K562 (cell line): ENCODE data around the gene NUDT22. TPM values are rescaled to one million over a fixed set of nuclear protein-coding genes. Genes with fewer than 3 reads are reported as not detected.
A peak's percentile ranks its signal among the peaks of the same experiment; 100 is the strongest.

ENCODE experiments used
- CHCHD3 ChIP-seq: fragments of 250-450 bp; sonication (Bioruptor Pico); IDR thresholded peaks from 2 replicates; pipeline ENCODE4 v2.1.2; 2022; ENCODE audit warnings: mild to moderate bottlenecking
- CREB5 ChIP-seq: fragments of 250-450 bp; sonication (Bioruptor Pico); IDR thresholded peaks from 2 replicates; pipeline ENCODE4 v1.5.0; 2020; ENCODE audit warnings: mild to moderate bottlenecking
- E2F4 ChIP-seq: sonication (generic); formaldehyde crosslinking; IDR thresholded peaks from 2 replicates; pipeline ENCODE4 v1.8.0; 2022; ENCODE audit warnings: mild to moderate bottlenecking, low read depth, missing genetic modification reagents
- GABPA ChIP-seq: fragments of 200-800 bp; sonication (Bioruptor generic); conservative IDR thresholded peaks from 2 replicates; pipeline ENCODE4 v1.6.1; 2016; ENCODE audit warnings: low read depth, missing genetic modification characterization, missing compliant biosample characterization
- GTF2B ChIP-seq: IDR thresholded peaks from 2 replicates; pipeline ENCODE4 v1.6.1; 2011; ENCODE audit not compliant: insufficient read length; ENCODE audit errors: extremely low read depth
- GTF2E2 ChIP-seq: fragments of 200-800 bp; sonication (Bioruptor generic); IDR thresholded peaks from 2 replicates; pipeline ENCODE4 v1.6.1; 2016; ENCODE audit warnings: missing genetic modification characterization, missing compliant biosample characterization
- HDAC1 ChIP-seq, 2 experiments: fragments of 450-650 bp; IDR thresholded peaks; 2 replicates each; pipeline ENCODE4 v1.6.1; 2016 to 2017; ENCODE audit warnings: inconsistent platforms in 1 of 2, mild to moderate bottlenecking in 1 of 2, moderate library complexity in 1 of 2
- IRF9 ChIP-seq: fragments of 450-650 bp; IDR thresholded peaks from 2 replicates; pipeline ENCODE4 v1.6.1; 2016; ENCODE audit warnings: missing biosample characterization, missing genetic modification characterization
- KDM1A ChIP-seq, 2 experiments: fragments of 450-650 bp; IDR thresholded peaks; 2 replicates each; pipeline ENCODE4 v1.6.1; 2016; ENCODE audit warnings: mild to moderate bottlenecking in 2 of 2
- OTX1 ChIP-seq: fragments of 450-650 bp; formaldehyde crosslinking; IDR thresholded peaks from 2 replicates; pipeline ENCODE4 v1.4.0; 2022; ENCODE audit warnings: mild to moderate bottlenecking
- POLR3A ChIP-seq: IDR thresholded peaks from 2 replicates; pipeline ENCODE4 v1.6.1; 2011; ENCODE audit warnings: borderline replicate concordance, mild to moderate bottlenecking, moderate library complexity; ENCODE audit not compliant: insufficient read length, insufficient read depth; ENCODE audit errors: extremely low read depth
- PREB ChIP-seq: sonication (generic); formaldehyde crosslinking; IDR thresholded peaks from 2 replicates; pipeline ENCODE4 v1.8.1; 2023; ENCODE audit warnings: mild to moderate bottlenecking, missing genetic modification reagents
- SIRT6 ChIP-seq: IDR thresholded peaks from one replicate; pipeline ENCODE4 v1.6.1; 2012; ENCODE audit warnings: low read depth, mild to moderate bottlenecking, control low read depth, inconsistent platforms, low read length, moderate library complexity
- SRSF3 ChIP-seq: fragments of 200-400 bp; formaldehyde crosslinking; IDR thresholded peaks from 2 replicates; pipeline ENCODE4 v1.6.1; 2016; ENCODE audit warnings: mild to moderate bottlenecking, low read length, moderate library complexity; ENCODE audit not compliant: insufficient read depth
- TAL1 ChIP-seq: fragments of 450-650 bp; IDR thresholded peaks from 2 replicates; pipeline ENCODE4 v1.6.1; 2016; ENCODE audit warnings: mild to moderate bottlenecking
- ZFX ChIP-seq: sonication (generic); formaldehyde crosslinking; IDR thresholded peaks from 2 replicates; pipeline ENCODE4 v1.8.0; 2022; ENCODE audit warnings: mild to moderate bottlenecking, missing genetic modification reagents, moderate library complexity
- ZNF12 ChIP-seq: sonication (generic); formaldehyde crosslinking; IDR thresholded peaks from 2 replicates; pipeline ENCODE4 v1.4.0; 2020; ENCODE audit warnings: mild to moderate bottlenecking, missing genetic modification reagents
- ZNF3 ChIP-seq: fragments of 250-450 bp; sonication (Bioruptor Pico); IDR thresholded peaks from 2 replicates; pipeline ENCODE4 v1.5.0; 2021; ENCODE audit warnings: mild to moderate bottlenecking, moderate library complexity
- ZNF408 ChIP-seq: fragments of 250-450 bp; sonication (Bioruptor Pico); IDR thresholded peaks from 2 replicates; pipeline ENCODE4 v1.4.0; 2020; ENCODE audit warnings: low read depth, mild to moderate bottlenecking, moderate library complexity
- ZNF696 ChIP-seq: fragments of 250-450 bp; sonication (Bioruptor Pico); conservative IDR thresholded peaks from 2 replicates; pipeline ENCODE4 v1.4.0; 2020; ENCODE audit warnings: mild to moderate bottlenecking, moderate library complexity
- ZNF75A ChIP-seq: fragments of 450-650 bp; formaldehyde crosslinking; IDR thresholded peaks from 2 replicates; pipeline ENCODE4 v1.4.0; 2020; ENCODE audit warnings: mild to moderate bottlenecking
- ZNF785 ChIP-seq: fragments of 250-450 bp; sonication (Bioruptor Pico); IDR thresholded peaks from 2 replicates; pipeline ENCODE4 v1.4.0; 2020; ENCODE audit warnings: mild to moderate bottlenecking
- polyA plus RNA-seq, 8 experiments: library from polyadenylated mRNA; depleted of rRNA in 4 of 8; stranded (reverse) in 5 of 8; unstranded in 3 of 8; fragments of >200 nt; fragmentation: Nextera tagmentation in 2 of 8; fragmentation: Illumina TruSeq in 1 of 8; extraction: Ambion mirVana in 2 of 8; extraction: Trizol in 1 of 8; gene quantifications; 2 replicates each; pipeline versions ENCODE4 v1.2.1 to v1.2.3, GENCODE V29; 2011 to 2014; ENCODE audit warnings: inconsistent platforms in 1 of 8, missing spikeins in 1 of 8
- total RNA-seq, 7 experiments: library from RNA; depleted of rRNA in 6 of 7; stranded (reverse); fragments of >200 nt in 6 of 7; fragmentation: Illumina TruSeq in 2 of 7; extraction: Trizol in 2 of 7; gene quantifications; 2 replicates each; pipeline versions ENCODE4 v1.2.1 to v1.2.3, GENCODE V29; 2011 to 2021; ENCODE audit warnings: low replicate concordance in 1 of 7

The NUDT22 gene
- total and polyA plus RNA-seq, 9 of the 15 experiments (the other 6 are each of a cell fraction or from before 2014, with no cell fraction given): 6.3 to 92.6 (median 37.4) TPM

GRCh38 chr11:64241491-64242374, 15.7 kb downstream of the NUDT22 start (continued):
- TF ChIP-seq CREB5 (CRISPR knock-in tag) (no peak), TAL1 (no peak), PREB (no peak), CHCHD3 (no peak), POLR3A (no peak), ZNF785 (CRISPR knock-in tag) (no peak), SIRT6 (no peak), GABPA (no peak), KDM1A (IDR thresholded peaks at IDR 0.05) (peak in 1 of 2 experiments; percentile 79; a peak in 2 of 4 replicates), ZFX (no peak; the same call in 1 of the 2 replicates), E2F4 (CRISPR knock-in tag) (no peak), IRF9 (tag) (no peak), ZNF3 (CRISPR knock-in tag) (no peak), SRSF3 (no peak), OTX1 (no peak), HDAC1 (IDR thresholded peaks at IDR 0.05) (no peak; a peak in 1 of 4 replicates), ZNF696 (CRISPR knock-in tag) (no peak), ZNF75A (no peak), ZNF12 (CRISPR knock-in tag) (no peak), GTF2B (no peak), ZNF408 (no peak), GTF2E2 (tag) (no peak)
